ENCODE measurements around the gene PLK4.
"Not testable (repeated sequence)": the region's sequence is repeated elsewhere in the genome, so short reads cannot be mapped to it uniquely, and the experiment has no call there.

The PLK4 gene

GRCh38 chr4:127880763-127881562 lies at the start of gene PLK4:
TSS of gene PLK4 (plus strand) at chr4:127880893. CDS start at chr4:127881135, 242 bp downstream.
- peak; percentile 89 for DNase-seq

DNA sequence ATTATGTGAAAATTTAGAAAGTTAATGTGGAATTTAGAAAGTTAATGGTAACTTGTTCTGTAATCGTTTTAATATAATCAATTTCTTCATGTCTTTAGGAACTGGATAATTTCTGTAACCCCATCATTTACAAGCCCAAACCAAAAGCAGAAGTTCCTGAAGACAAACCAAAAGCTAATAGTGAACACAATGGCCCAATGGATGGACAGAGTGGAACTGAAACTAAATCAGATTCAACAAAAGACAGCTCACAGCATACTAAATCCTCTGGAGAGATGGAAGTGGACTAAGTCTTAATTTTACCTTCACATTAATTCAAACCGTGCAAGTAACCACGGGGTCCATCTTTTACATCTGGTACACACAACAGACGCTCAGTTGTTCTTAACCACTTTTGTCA lies 48.1 kb upstream of the PLK4 start:
- DNase-seq: no peak

- DNase-seq: no peak
These were observed 36.7 kb upstream of the PLK4 start for GRCh38 chr4:127843704-127844600.

DNA sequence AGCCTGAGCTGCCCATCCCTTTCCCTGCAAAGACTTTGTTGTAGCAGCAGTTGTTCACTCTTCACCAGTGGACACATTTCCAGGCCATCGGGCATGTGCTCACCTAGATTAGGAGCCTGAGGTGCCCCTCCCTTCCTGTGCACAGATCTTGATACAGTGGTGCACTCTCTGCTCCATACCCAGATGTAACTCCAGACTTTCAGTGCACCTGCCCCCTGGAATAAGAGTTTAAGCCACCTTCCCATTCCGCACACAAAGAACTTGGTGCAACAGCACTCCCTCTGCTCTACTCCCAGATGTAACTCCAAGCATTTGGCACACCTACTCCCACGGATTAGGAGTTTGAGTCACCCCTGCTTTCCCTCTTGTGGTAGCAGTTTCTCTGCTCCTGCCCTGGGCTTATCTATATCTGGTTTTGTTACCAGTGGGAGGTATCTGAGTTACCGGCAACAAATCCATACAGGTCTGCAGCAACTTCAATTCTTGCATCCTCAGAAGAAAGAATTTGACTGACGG lies 36.0 kb upstream of the PLK4 start:
- no peak for DNase-seq

DNA sequence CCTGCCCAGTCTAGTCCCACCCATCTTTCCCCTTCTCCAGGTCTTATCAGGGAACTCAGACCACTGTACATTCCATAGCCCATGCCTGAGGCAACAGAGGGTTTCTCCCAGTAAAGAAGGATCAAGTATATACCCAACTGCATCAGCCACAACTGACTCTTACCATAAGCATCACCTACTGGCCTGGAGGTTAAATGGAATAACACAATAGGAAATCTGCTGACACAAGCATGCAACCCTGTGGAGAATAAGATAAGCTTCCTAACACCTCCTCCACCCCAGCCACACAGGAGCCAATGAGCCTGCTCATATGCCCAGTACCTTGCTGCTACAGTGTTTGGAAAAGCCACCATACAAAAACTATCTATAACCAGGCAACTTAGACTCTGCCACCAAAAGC lies 34.6 kb upstream of the PLK4 start:
- no peak for DNase-seq

DNA sequence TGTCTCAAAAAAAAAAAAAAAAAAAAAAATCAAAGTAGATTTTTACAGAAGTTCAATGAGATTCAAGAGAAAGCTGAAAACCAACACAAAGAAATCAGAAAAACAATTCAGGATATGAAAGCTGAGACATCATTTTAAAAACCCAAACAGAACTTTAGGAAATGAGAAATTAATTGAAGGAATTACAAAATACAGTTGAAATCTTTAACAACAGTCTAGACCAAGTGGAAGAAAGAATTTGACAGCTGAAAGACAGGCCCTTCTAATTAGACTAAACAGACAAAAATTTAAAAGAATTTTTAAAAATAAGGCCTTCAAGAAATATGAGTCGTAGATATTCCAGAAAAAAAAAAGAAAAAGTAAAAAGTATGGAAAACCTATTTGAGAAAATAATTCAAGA lies 33.9 kb upstream of the PLK4 start:
- no peak for DNase-seq

DNA sequence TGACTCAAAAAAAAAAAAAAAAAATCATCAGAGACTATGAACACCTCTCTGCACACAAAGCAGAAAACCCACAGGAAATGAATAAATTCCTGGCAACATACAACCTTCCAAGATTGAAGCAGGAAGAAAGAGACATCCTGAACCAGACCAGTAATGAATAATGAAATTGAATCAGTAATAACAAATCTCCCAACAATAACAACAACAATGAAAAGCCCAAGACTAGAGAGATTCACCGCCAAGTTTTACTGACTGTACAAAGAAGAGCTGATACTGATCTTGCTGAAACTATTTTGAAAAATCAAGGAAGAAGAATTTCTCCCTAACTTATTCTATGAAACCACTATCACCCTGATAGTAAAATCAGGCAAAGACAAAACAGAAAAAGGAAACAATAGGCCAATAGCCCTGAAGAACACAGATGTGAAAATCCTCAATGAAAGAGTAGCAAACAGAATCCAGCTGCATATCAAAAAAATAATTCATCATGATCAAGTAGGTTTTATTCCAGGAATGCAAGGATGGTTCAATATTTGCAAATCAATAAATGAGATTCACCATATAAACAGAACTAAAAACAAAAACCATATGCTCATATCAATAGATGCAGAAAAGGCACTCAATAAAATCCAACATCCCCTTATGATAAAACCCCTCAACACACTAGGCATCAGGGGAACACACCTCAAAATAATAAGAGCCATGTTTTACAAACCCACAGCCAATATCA lies 31.0 kb upstream of the PLK4 start:
- no peak for DNase-seq

- DNase-seq: no peak
These were observed 28.0 kb upstream of the PLK4 start for GRCh38 chr4:127852661-127853060.

GRCh38 chr4:127856196-127856812 lies 24.4 kb upstream of the PLK4 start:
- no peak for DNase-seq

GRCh38 chr4:127856813-127857447 lies 23.8 kb upstream of the PLK4 start:
- no peak for DNase-seq

GRCh38 chr4:127857641-127858040 lies 23.1 kb upstream of the PLK4 start:
- DNase-seq: no peak

DNA sequence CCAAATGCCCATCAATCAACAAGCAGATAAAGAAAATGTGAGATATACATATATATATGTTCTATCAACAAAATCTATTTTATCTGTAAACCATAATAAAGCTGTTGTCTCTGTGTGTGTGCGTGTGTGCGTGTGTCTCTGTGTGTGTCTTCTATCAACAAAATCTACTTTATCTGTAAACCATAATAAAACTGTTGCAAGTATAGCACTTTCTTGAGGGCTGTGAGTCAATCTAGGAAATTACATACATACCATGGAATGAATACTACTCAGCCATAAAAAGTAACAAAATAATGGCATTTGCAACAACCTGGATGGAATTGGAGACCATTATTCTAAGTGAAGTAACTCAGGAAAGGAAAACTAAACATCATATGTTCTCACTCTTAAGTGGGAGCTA lies 12.5 kb upstream of the PLK4 start:
- no peak for DNase-seq

- DNase-seq: no peak
These were observed 10.4 kb upstream of the PLK4 start for GRCh38 chr4:127870281-127870680.

- no peak for DNase-seq
These were observed 10.0 kb upstream of the PLK4 start for GRCh38 chr4:127870688-127871087.

GRCh38 chr4:127875791-127876190 lies 4.9 kb upstream of the PLK4 start:
- no peak for DNase-seq

DNA sequence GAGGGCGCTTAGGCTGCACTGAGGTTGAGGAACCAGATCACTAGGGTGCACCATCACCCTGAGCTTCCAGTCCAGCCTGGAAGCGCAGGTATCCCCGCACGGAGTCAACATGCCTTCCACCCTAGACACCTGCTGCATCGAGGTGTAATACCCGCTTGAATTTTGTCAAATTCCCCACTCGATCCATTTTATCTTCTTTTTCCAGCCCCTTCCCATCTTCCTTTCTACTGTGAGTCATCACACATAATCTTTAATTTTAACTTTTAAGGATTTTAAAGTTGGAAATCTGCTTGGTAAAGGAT lies 821 bp downstream of the PLK4 start:
- DNase-seq: no peak

DNA sequence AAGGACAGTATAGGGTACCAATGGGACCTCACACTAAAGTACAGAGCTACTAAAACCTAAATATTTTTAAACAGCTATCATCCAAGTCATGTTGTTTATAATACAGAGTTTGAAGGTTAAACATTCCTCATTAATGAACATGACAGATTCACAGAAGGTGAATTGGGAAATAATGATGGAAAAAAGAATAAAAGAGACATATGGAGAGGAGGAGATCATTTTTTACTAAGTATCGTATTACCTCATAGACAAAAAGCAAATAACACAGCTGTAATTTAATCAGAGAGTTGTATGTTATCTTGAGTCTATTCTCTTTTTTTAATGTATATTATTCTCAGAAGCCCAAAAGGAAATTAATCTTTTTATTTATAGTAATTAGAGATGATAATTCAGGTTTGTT lies 7.9 kb downstream of the PLK4 start:
- DNase-seq: no peak

DNA sequence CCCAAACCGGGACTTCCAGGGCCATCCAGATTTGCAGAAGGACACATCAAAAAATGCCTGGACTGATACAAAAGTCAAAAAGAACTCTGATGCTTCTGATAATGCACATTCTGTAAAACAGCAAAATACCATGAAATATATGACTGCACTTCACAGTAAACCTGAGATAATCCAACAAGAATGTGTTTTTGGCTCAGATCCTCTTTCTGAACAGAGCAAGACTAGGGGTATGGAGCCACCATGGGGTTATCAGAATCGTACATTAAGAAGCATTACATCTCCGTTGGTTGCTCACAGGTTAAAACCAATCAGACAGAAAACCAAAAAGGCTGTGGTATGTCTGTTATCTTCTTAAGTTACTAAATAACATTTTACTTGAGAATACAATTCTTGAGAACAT lies 9.2 kb downstream of the PLK4 start:
- DNase-seq: no peak

DNA sequence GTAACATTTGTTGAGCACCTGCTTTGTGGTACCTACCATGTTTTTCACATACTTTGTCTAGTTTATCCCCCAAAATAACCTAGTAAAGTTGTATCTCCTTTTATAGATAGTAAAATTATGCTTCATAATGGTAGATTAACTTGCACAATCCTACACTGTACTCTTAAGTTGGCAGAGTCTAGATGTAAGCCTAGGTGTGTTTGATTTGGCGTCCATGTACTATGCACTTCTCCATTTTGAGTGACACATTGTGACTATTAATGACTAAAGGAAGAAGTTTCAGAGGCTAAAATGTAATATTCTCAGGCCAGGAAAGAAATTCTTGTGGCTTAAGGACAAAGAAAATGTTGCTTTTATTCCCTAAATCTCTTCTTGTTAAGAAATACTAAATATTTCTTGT lies 15.4 kb downstream of the PLK4 start:
- no peak for DNase-seq

DNA sequence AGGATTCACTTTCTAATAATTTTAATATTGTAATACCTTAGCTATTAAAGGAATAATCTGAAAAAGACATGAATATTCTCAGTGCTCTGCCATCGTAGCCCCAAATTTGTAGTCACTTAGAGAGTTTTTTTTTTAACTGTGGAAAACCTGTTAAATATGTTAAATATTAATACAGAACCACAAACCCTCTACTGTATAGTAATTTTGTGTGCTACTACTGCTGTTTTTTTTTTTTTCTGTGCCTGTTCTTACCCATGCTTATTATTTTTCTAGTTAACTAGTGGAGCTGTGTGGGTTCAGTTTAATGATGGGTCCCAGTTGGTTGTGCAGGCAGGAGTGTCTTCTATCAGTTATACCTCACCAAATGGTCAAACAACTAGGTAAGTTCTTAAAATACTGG lies 15.8 kb downstream of the PLK4 start:
- DNase-seq: no peak

- not testable (repeated sequence) for DNase-seq
These were observed 19.0 kb downstream of the PLK4 start for GRCh38 chr4:127899682-127900081.

- no peak for DNase-seq
These were observed 24.3 kb downstream of the PLK4 start for GRCh38 chr4:127905029-127905428.

Data from activated CD4-positive, alpha-beta T cell treated with anti-CD3 and anti-CD28 coated beads for 1 hour (primary cell).